GM21390 (cell line): Measurements from ENCODE around the gene WDR86.

Experiments
- ATAC-seq: cut with Tn5 transposase; IDR thresholded peaks from one replicate; pipeline ENCODE4 v1.9.1; 2021; ENCODE audit not compliant: unreplicated experiment

Gene WDR86

GRCh38 chr7:151427705-151428377 lies 18.0 kb upstream of the WDR86 start:
- ATAC-seq = no peak

- ATAC-seq = no peak
These were observed 17.3 kb upstream of the WDR86 start for GRCh38 chr7:151426904-151427704.

GRCh38 chr7:151426441-151426903 lies 16.6 kb upstream of the WDR86 start:
- ATAC-seq = no peak

- no peak for ATAC-seq
These were observed 16.0 kb upstream of the WDR86 start for GRCh38 chr7:151425670-151426440.

- ATAC-seq = no peak
These were observed 15.0 kb upstream of the WDR86 start for GRCh38 chr7:151424799-151425198.

- ATAC-seq = no peak
These were observed 14.1 kb upstream of the WDR86 start for GRCh38 chr7:151423936-151424335.

GRCh38 chr7:151423226-151423625 lies 13.4 kb upstream of the WDR86 start:
- ATAC-seq = no peak

GRCh38 chr7:151422212-151422611 lies 12.4 kb upstream of the WDR86 start:
- ATAC-seq = no peak

- no peak for ATAC-seq
These were observed 10.3 kb upstream of the WDR86 start for GRCh38 chr7:151420144-151420543.

- ATAC-seq = no peak
These were observed 7.1 kb upstream of the WDR86 start for GRCh38 chr7:151416941-151417315.

GRCh38 chr7:151416112-151416940 lies 6.5 kb upstream of the WDR86 start:
- no peak for ATAC-seq

- ATAC-seq = no peak
These were observed 5.7 kb upstream of the WDR86 start for GRCh38 chr7:151415375-151416105.

- no peak for ATAC-seq
These were observed 3.4 kb upstream of the WDR86 start for GRCh38 chr7:151413241-151413640.

- no peak for ATAC-seq
These were observed 2.5 kb upstream of the WDR86 start for GRCh38 chr7:151412318-151412717.

- no peak for ATAC-seq
These were observed 1.7 kb upstream of the WDR86 start for GRCh38 chr7:151411551-151411950.

- ATAC-seq = no peak
These were observed 860 bp upstream of the WDR86 start for GRCh38 chr7:151410405-151411390.

GRCh38 chr7:151408839-151409666 lies 785 bp downstream of the WDR86 start:
- no peak for ATAC-seq

- no peak for ATAC-seq
These were observed 1.4 kb downstream of the WDR86 start for GRCh38 chr7:151408498-151408838.
